ELR (cell line): ENCODE results near the gene FOXO6.

Source experiments
- DNase-seq: peaks from one replicate; pipeline ENCODE4 v3.0.0-alpha.2; 2015; ENCODE audit warnings: low read depth

Gene FOXO6

GRCh38 chr1:41385398-41386195 lies 24.4 kb downstream of the FOXO6 start:
- DNase-seq: no peak

DNA sequence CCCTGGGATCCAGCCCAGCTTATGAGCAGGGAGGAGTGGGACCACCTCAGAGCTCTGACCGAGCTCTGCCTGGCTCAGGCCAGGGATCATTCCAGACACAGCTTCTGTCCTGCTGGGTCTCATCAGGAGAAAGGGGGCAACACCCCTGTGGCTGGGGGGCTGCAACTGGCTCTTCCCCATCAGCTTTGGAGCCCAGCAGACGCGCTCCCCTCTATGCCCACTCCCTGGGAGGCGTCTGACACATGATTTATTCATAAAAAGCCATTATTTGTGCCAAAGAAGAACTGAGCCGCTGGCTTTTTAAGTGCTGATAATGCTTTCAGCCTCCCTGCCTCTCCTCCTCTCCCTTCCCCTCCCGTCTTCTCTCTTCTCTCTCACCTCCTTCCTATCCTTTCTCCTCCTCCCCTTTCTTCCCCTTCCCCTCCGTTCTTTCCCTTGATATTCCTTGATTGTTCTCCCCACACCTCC lies 25.0 kb downstream of the FOXO6 start:
- no peak for DNase-seq

GRCh38 chr1:41387667-41388091 lies 26.4 kb downstream of the FOXO6 start:
- DNase-seq: no peak

DNA sequence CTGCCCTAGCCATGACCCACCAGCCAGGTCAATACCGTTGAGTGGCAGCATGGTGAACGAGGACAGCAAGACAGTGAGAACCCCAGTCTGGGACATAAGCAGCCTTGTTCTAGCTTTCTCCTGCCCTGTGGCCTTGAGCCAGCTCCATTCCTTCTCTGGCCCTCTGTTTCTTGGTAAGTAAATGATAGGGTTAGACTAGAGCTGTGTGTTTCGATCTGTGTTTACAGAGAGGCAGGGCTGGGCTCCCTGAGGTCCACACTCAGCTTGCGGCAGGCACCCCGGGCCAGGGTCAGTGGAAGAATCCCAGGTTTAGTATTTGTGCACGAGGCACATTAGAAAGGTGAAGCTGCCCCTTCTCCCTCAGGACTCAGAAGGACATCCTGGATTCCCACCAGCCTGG lies 27.3 kb downstream of the FOXO6 start:
- no peak for DNase-seq

- no peak for DNase-seq
Observed at GRCh38 chr1:41389009-41389408, 27.8 kb downstream of the FOXO6 start.

GRCh38 chr1:41390166-41390565 lies 28.9 kb downstream of the FOXO6 start:
- no peak for DNase-seq

DNA sequence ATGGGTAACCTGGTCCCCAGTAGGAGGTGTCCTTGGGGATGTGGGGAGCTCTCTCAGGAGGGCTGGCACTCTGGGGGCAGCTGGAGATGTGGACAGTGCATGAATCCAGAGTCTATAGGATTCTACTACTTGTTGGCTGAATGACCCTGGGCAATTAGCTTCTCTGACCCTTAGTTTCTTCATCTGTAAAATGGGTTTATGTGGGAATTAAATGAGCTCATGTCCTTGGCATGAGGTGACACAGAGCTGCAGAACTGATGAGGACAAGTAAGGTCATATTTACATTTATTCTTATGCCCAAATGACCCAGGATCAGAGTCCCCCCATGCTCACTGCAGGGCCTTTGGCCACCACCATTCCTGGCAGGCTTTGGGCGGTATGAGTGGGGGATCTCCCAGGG lies 29.3 kb downstream of the FOXO6 start:
- no peak for DNase-seq

- no peak for DNase-seq
Observed at GRCh38 chr1:41391834-41392527, 30.7 kb downstream of the FOXO6 start.

DNA sequence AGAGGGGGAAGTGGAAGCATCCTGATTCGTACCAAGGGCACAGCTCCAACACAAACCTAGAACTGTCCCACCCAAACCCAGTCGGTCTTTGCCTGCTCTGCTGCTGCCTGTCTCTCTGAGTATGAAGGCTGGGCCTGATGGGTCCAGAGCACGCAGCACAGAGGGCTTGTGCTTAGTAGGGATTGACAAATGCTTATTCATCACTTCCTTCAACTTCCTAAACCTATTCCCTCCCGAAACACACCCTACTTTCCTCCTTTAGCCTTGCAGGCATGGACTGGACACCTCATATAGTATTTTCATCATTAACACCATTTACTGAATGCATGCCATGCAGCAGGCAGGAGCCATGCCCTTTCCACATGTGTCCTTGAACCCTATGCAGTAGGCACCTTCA lies 31.3 kb downstream of the FOXO6 start:
- no peak for DNase-seq

DNA sequence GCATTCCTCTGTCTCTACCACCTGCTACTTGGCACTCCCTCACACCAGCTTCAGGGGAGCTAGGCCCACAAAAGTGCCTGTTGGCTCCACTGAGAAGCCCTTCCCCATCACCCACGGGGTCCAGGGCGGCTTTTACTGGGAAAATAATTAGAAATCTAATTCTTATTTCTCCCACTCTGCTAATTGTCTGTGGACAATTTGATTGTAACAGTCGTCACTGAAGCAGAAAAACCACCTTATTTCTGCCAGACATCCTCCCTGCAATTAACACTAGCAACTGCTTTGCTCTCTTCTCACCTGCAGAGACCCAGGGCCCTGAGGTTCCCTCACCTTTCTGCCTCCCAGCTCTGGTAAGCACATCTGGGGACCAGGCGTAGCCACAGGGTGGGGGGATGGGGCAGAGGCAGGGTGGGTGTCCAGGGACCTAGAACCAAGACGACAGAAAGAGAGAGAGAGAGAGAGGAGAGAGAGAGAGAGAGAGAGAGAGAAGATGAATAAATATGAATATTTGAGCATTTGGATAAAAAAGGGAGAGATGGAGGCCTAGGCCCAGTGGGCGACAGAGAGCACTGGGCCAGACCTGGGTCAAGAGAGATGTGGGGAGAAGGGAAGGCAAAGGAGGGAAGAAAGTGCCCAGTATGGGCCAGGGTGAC lies 32.6 kb downstream of the FOXO6 start:
- no peak for DNase-seq

GRCh38 chr1:41394369-41394744 lies 33.1 kb downstream of the FOXO6 start:
- no peak for DNase-seq

GRCh38 chr1:41394959-41395956 lies 34.0 kb downstream of the FOXO6 start:
- DNase-seq: no peak

DNA sequence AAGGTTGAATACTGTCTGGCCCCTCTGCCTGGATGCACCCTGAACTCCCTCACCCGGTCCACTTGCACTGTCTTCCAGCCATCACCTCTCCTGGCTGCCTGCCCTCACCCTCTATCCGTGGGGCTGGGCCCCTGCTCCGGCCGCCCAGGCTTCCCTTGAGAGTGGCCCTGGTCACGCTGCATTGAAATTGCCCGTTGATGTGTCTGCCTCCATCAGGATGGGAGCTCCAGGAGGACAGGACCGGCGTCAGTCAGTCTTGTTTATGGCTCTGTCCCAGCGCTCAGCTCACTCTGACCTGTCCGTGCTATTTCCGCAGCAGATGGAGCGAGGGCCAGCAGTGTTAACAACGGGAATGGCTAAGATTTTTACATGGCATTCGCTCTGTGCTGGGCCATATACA lies 34.9 kb downstream of the FOXO6 start:
- DNase-seq: no peak

GRCh38 chr1:41397020-41397419 lies 35.8 kb downstream of the FOXO6 start:
- no peak for DNase-seq

- no peak for DNase-seq
Observed at GRCh38 chr1:41397753-41398330, 36.6 kb downstream of the FOXO6 start.

- no peak for DNase-seq
Observed at GRCh38 chr1:41399145-41399795, 38.0 kb downstream of the FOXO6 start.

DNA sequence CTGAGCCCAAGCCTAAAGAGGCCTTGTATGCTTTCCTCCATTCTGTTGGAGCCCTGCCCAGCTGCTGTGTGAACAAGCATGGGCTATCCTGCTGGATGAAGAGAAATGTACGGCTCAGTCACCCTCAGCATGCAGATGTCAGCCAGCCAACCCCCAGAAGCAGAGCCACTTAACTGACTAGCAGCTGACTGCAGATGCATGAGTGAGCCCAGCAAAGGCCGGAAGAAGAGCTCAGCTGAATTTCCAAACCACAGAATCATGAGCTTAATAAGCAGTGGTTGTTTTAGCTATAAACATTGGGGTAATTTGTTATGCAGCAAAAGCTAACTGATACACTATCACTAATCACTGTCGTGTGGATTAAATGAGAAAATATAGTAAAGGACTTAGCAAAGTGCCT lies 39.0 kb downstream of the FOXO6 start:
- DNase-seq: no peak

GRCh38 chr1:41401899-41402298 lies 40.7 kb downstream of the FOXO6 start:
- DNase-seq: no peak

DNA sequence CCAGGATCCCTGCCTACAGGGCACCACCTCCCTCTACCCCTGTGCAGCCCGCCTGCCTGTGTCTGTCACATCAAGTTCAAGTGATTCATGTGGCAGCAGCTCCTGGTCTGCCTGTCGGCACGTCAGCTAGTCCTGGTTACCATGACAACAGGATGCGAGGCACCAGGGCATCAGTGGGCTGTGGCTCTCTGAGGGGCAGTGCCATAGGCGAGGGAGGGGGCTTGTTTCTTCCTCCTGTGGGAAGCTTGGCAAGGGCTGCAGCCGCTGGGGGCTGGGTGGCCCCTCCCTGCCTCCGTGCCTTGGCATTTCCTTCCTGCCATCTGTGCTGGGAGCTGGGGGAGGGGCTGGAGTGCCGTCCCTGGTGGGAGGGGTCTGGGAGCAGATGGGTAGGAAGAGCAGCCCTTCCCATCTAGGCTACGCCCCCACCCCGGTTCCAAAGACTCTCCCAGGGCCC lies 43.1 kb downstream of the FOXO6 start:
- DNase-seq: peak; percentile 59

DNA sequence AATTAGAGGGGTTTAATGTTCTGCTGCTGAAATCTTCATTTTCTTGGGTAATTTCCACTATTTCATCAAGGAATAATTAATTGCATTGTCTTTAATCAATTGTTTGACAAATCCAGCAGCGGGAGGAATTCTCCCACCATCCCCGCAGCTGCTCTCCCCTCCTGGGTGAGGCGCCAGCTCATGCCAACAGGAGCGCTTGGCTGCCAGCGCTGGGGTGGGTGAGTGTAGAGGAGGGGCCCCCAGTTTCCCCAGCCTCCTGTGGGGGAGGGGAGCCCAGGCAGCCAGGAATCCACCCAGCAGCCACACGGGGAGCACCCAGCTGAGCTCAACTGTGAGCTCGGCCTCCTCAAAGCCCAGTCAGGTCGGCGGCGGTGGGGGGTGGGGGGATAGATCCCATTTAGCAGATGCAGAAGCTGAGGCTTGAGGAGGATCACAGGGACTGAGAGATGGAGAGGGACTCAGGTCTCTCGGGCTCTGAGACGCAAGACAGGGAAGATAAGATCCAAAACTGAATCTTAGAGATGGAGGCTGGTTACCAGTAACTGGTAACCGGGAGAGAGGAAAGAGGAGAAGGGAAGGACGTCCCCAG lies 46.5 kb downstream of the FOXO6 start:
- no peak for DNase-seq
